ENCODE data around the gene KRT76. TPM values are rescaled to one million over a fixed set of nuclear protein-coding genes. Genes with fewer than 3 reads are reported as not detected.

KRT76 gene
- total and polyA plus RNA-seq, 4 donors = not detected

GRCh38 chr12:52744493-52745156 lies 32.5 kb downstream of the KRT76 start:
- no peak for DNase-seq
- Histone ChIP-seq H3K36me3 (ENCODE audit: control insufficient read depth in 4 of 4, insufficient read depth in 4 of 4, low read length in 4 of 4) (no peaks in the 10 kb centered on the region), H3K9ac (ENCODE audit: insufficient read depth in 1 of 2, low read length in 2 of 2) (no peak overlapping the region), H3K27ac (ENCODE audit: low read depth in 1 of 2, low read length in 1 of 2) (no peak overlapping the region), H3K9me3 (ENCODE audit: control insufficient read depth in 4 of 4, insufficient read depth in 3 of 4, low read length in 3 of 4) (peaks cover 0 to 6% (median 0%) of the 10 kb centered on the region in 4 donors), H3K27me3 (ENCODE audit: control insufficient read depth in 3 of 3, insufficient read depth in 3 of 3, low read length in 2 of 3) (no peaks in the 10 kb centered on the region), H3K4me3 (no peak overlapping the region), H3K4me1 (ENCODE audit: control insufficient read depth in 5 of 5, insufficient read depth in 5 of 5, low read length in 5 of 5) (no peaks in the 10 kb centered on the region)
- TF ChIP-seq, protein P1, sequence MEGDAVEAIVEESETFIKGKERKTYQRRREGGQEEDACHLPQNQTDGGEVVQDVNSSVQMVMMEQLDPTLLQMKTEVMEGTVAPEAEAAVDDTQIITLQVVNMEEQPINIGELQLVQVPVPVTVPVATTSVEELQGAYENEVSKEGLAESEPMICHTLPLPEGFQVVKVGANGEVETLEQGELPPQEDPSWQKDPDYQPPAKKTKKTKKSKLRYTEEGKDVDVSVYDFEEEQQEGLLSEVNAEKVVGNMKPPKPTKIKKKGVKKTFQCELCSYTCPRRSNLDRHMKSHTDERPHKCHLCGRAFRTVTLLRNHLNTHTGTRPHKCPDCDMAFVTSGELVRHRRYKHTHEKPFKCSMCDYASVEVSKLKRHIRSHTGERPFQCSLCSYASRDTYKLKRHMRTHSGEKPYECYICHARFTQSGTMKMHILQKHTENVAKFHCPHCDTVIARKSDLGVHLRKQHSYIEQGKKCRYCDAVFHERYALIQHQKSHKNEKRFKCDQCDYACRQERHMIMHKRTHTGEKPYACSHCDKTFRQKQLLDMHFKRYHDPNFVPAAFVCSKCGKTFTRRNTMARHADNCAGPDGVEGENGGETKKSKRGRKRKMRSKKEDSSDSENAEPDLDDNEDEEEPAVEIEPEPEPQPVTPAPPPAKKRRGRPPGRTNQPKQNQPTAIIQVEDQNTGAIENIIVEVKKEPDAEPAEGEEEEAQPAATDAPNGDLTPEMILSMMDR (IDR thresholded peaks at IDR 0.05; ENCODE audit: control extremely low read depth, extremely low read depth) = no peak
- WGBS, 2 donors = 73 to 87% methylated on average over 1 of the region's 1 CpG
- ATAC-seq (ENCODE audit: insufficient read depth, low FRiP score) = no peak

DNA sequence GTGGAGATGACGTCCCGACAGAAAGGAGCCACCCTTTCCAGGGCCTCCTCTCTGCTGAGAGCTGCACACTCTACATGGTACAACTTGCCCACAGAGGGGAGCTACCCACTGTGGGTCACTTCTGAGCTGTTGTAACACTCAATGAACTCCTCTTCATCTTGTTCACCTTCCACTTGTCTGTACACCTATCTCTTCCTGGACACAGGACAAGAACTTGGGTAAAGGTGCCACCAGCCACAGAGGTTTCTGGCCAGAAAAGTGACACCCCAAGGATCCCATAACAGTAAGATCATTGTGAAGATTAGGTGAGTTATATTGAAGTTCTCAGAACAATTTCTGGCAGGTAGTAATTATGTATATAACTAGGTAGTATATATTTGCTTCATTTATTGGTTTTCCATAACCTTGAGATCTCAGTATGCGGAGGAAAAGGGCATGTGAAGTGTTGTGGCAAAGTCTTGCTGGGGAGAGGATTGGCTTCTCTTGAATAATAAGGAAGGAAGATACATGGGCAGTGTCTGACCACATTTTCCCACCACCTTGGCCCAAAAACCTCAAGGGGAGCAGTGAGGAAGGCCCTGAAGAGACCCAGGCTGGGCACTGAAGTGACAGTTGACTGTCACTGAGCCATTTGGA lies 34.2 kb downstream of the KRT76 start:
- peaks cover 0 to 6% (median 0%) of the 10 kb centered on the region in 4 donors for H3K9me3 ChIP-seq (ENCODE audit: control insufficient read depth in 4 of 4, insufficient read depth in 3 of 4, low read length in 3 of 4)
- H3K27ac ChIP-seq (ENCODE audit: low read depth in 1 of 2, low read length in 1 of 2) = no peak overlapping the region
- no peaks in the 10 kb centered on the region for H3K36me3 ChIP-seq (ENCODE audit: control insufficient read depth in 4 of 4, insufficient read depth in 4 of 4, low read length in 4 of 4)
- H3K27me3 ChIP-seq (ENCODE audit: control insufficient read depth in 3 of 3, insufficient read depth in 3 of 3, low read length in 2 of 3) = peaks cover 0 to 3% (median 0%) of the 10 kb centered on the region in 3 donors
- no peak overlapping the region for H3K4me3 ChIP-seq
- H3K4me1 ChIP-seq (ENCODE audit: control insufficient read depth in 5 of 5, insufficient read depth in 5 of 5, low read length in 5 of 5) = no peaks in the 10 kb centered on the region
- TF ChIP-seq, protein P1 (IDR thresholded peaks at IDR 0.05; ENCODE audit: control extremely low read depth, extremely low read depth) = no peak
- DNase-seq (no peak), ATAC-seq (ENCODE audit: insufficient read depth, low FRiP score) (no peak)
- H3K9ac ChIP-seq (ENCODE audit: insufficient read depth in 1 of 2, low read length in 2 of 2) = no peak overlapping the region
- WGBS, 2 donors = 82 to 84% methylated on average over 3 of the region's 3 CpGs

DNA sequence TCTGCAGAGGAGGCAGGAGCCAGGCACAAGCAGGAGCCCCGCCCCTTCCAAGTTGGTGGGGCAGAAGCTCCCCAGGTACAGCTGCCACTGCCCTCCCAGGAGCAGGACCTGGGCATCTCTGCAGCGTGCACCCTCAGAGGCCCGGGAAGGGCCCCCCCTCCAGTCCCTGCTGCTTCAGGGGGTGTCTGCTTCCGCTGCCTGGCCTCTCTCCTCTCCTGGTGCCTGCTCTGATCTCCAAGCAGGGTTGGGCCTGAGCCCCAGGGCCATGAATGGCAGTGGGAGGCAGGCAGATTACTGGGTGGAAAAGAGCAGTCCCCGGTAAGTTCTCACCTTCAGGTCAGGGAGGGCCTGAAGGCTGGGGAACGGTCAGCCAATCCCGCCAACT lies 35.0 kb downstream of the KRT76 start:
- TF ChIP-seq, protein P1 (IDR thresholded peaks at IDR 0.05; ENCODE audit: control extremely low read depth, extremely low read depth) = no peak
- DNase-seq (no peak), ATAC-seq (ENCODE audit: insufficient read depth, low FRiP score) (no peak)
- Histone ChIP-seq H3K36me3 (ENCODE audit: control insufficient read depth in 4 of 4, insufficient read depth in 4 of 4, low read length in 4 of 4) (no peaks in the 10 kb centered on the region), H3K4me1 (ENCODE audit: control insufficient read depth in 5 of 5, insufficient read depth in 5 of 5, low read length in 5 of 5) (no peaks in the 10 kb centered on the region), H3K27ac (ENCODE audit: low read depth in 1 of 2, low read length in 1 of 2) (no peak overlapping the region), H3K4me3 (no peak overlapping the region), H3K27me3 (ENCODE audit: control insufficient read depth in 3 of 3, insufficient read depth in 3 of 3, low read length in 2 of 3) (peaks cover 0 to 3% (median 0%) of the 10 kb centered on the region in 3 donors), H3K9me3 (ENCODE audit: control insufficient read depth in 4 of 4, insufficient read depth in 3 of 4, low read length in 3 of 4) (peaks cover 0 to 5% (median 0%) of the 10 kb centered on the region in 4 donors), H3K9ac (ENCODE audit: insufficient read depth in 1 of 2, low read length in 2 of 2) (no peak overlapping the region)
- WGBS, 2 donors = 74 to 75% methylated on average over 6 to 7 of the region's 7 CpGs

Data from lung (tissue), 12 donors.